CD4-positive, alpha-beta T cell treated with Interleukin-1 beta for 1 hour (primary cell): Measurements from ENCODE around the gene NDST3.
"Not testable (repeated sequence)": the region's sequence is repeated elsewhere in the genome, so short reads cannot be mapped to it uniquely, and the experiment has no call there.

Source experiments
- DNase-seq, 2 donors: peaks; one replicate each; pipeline ENCODE4 v3.0.0-alpha.2; 2020 to 2022

The NDST3 gene

DNA sequence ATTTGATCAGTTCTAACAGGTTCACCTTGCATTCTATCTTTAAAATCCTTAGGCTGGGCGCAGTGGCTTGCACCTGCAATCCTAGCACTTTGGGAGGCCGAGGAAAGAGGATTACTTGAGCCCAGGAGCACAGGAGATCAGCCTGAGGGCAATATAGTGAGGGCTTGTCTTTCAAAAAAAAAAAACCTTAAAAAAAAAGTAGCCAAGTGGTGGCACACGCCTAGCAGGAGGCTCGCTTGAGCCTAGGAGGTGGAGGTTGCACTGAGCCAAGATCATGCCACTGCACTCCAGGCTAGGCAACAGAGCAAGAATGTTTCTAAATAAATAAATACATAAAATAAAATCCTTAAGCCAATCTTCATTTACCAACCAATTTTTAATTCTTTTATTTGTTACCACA lies 243.0 kb downstream of the NDST3 start:
- no peak for DNase-seq

DNA sequence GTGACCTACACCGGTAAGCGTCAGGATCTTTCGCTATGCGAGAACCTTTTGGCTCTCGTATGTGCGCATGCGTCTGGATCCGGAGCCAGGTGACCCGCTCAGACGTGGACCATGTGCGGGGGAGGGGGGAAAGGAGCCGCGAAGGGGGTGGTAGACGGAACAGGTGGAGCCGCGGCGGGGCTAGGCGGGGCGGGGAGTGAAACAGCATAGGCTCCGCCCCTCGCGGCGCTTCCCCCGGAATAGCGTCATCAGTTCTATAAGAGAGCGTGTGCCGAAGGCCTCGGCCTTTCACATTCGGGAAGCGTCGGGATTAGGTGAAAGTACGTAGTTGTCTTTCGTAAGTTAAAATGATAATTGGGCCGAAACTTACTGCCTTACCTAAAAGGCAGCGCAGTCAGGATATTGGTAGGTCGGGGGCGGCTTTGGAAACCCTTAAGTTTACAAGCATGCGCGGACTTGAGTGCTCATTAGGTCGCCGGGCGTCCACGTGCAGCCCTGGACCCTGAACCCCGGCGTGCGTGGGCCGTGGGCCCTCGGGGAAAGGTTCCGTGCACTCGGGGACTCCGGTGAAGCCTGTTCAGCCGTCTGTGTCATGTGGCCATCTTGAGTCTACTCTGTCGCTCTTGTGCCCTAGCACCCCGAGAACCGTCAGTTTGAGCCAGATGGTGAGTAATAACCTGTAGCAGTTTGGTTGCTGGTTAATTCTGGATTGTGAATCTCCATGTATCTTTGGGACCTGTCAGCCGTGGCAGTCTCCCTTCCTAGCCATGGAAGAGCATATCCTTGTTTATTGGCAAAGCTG lies 244.4 kb downstream of the NDST3 start:
- DNase-seq: peak; percentile 98 to 99

DNA sequence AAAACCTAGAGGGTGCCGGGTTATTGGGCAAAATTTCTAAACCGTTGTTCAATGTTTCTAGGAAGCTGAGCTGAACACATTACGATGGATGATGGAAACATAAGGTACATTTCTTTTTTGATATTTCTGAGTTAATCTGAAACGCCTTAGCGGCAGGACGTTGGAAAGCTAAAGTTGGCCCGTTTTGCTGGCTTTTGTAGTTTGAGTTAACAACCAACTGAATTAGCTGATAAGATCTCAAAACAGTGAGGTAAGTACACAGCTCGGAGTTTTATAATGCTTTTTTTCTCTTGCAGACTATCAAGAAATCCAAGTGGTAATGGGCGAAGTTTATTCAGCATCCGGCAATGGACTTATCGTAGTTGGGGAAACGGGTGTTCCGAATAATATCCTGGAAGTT lies 245.0 kb downstream of the NDST3 start:
- DNase-seq: peak in 1 of 2 donors; percentile 40

DNA sequence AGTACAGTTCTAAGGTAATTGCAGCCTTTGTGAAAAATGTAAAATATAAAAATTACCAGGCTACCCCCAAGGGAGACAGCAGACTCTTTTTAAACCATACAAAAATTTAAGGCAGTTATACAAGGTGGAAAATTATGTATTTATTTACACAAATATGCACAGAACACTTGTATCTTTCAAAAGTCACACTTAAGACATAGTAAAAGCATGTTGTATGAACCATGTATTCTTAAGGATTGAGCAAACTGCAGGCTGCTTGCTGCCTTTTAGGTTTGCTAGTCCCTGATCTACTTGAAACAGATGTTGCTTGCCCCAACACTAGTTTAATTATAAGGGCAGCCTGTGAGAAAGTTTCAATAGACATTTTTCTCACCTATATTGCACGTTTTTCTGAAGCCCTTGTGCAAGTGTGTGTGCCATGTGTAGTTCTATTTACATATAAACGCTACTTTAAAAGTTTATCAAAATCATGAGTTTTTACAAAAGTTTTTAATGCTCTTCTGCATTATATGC lies 245.7 kb downstream of the NDST3 start:
- no peak for DNase-seq

DNA sequence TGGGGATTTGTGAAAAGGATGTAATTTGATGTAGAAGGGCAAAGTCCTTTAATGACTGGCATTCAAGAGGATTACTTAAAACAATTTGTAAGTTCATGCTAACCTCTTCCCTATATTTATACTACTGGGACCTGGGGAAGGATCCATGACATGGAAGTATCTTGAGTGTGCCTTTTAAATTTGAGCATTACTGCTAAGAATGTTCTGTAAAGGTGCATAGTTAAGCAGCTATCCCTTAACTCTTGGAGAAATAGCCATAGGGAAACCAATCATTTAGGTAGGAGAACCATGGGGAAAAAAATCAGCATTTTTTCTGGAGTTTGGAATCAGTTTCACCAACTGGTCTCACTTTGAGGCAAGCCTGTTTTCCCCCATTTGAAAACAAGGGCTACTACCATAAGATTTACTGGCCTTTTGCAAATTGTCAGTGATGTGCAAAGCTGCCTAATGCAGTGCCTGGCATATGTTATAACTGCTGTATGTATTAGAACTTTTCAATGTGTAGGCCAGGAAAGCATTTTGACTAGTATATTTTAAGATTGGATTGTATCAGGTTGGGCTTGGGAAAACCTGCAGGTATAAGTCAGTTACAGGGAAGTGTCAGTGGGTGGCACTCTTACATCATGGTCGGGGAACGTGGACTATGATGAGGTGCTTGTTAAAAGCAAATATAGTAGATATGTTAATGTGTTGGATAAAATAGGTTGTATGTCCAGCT lies 246.4 kb downstream of the NDST3 start:
- DNase-seq: peak; percentile 44 to 60

DNA sequence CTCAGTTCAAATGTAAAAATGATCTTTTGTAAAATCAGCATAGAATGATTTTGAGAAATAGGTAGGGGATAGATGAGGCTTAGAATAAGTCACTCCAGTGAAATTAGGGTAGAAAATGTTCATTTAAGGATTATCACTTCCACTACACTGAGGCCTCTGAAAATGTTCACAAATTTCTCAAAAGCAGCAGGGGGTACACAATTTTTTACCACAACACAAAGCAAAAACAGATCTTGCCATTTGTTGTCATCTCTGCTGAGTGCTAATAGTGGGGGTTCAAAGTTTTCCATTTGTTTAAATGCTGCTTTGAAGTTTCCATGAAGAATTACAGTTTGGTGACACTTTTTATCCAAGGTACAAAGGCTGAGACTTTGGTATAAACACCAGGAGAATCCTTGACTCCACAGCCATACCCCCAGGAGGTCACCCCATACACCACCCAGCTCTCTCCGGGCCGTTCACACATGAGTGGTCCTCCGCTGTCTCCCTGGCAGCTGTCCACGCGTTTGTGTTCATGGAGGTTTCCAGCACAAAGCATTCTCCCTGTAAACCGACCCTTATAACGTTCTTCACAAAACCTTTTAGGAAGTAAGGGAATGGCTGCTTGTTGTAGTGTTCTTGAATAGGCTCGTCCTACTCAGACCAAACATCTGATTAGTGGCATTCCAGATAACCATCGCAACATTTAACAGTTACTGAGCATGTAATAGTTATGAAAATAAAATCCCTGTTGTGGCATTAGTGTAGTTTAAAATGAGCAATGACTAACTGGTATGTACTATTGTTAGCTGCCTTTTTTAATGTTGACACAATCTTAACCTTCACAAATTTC lies 247.5 kb downstream of the NDST3 start:
- DNase-seq: no peak

DNA sequence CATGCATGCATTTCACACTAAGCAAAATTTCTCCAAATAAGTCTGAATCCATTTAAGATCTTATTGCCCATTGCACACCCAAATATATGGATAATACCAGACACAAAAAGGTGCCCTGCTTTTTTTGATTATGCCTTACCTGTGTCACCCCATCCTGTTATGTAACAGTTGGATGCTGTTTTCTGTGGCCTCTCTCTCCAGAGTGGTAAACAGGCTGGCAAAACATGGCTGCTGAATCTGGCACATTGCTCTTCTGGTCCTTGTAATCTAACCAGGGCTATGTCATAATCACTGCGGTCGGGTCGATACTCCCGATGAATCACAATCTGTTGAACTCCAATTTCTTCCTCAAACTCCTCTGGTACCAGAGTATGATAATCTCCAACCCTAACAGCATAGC lies 248.4 kb downstream of the NDST3 start:
- no peak for DNase-seq

DNA sequence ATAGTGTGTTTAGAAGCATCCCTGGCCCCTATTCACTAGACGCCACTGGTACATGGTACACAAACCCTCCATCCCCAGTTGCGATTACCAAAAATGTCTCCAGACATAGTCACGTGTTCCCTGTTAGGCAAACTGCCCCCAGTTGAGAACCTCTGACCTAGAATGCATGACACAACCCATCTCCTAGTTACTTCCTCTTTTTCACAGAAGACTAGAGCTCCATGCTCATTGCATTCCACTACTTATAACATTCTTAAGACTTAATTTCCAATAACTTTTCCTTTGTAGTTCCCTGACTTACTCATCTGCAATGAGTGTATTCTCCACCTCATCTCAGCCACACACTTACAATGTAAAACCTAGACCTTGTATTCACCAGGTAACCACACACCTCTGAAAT lies 249.9 kb downstream of the NDST3 start:
- peak in 1 of 2 donors; percentile 4 for DNase-seq

DNA sequence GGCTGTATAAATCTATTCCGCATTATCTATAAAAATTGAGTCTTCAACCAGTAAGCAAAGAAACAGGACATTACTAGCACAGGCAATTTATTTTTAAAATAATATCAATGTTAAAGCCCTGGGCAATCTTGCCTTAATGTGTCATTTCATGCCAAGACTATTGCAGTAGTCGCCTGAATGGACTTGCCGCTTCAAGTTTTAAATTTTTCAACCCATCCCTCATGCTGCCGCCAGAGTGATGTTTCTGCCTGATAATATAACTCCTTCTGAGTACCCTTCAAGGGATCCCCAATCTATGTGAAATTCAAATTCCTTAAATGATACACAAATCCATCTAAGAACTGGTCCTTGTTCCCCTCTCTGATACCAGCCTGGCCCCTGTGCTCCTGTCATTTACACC lies 251.6 kb downstream of the NDST3 start:
- DNase-seq: no peak

DNA sequence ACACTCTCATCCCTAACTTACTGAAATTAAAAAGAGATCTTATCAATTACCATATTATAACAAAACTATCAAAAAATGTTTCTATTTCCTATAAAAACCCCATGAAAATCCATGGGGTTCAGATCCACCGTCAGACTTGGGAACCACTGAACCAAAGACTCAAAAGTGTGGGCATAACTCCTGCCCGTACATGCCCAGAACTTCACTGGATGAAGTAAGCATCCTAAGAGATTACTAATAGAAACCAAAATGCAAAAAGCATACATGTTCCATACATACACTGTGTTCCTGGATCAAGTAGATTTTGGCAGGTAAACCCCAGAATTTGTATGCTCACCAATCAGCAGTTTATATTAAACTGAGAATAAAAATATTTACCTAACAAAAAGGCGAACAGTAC lies 252.4 kb downstream of the NDST3 start:
- no peak for DNase-seq

DNA sequence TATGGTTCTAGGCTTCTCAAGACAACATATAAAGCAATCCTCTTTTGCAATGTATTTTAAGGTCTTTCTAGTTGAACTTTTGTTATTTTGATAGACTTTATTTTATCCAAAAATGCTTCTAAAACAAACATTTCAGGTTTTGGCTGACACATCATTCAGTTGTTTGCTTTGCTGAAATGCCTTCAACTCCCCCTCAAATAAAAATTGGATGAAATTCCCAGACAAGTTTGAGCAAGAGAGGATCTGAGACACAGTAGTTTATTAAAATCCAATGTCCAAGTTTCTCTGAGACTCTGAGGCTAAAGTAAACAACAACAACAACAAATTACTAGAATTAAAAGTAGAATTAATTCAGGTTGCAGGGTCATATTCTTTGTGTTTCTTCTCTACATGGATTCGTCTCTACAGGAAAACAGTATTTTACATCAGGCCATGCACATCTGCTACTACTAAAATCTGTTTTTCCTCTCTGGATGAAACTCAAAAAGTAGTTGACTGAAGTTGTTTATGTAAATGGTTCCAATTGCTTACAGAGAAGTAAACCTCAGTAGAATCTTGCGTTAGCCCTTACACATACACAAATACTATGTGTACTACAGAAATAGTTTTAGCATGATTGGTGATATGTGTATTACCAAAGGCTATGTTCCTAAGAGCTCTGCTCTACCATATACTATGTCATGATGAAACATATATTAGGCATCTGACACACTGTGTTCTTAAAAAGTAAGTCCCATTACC lies 253.6 kb downstream of the NDST3 start:
- DNase-seq: no peak

DNA sequence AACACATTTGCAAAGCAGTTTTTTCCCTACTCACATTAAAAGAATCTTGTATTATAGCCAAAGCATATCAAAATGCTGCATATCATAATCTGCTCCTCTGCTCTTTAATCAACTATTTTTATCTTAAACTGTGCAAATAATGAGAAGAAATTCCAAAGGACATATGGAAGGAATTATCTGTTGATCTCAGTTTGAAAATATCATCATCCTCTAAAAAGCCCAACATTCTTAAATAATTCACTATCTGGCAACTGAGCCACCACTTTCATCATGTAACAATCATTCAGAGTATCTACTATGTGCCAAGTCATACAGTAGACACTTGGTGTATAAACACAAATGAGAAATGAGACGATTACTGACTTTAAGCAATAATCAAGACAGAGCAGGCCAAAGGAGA lies 255.5 kb downstream of the NDST3 start:
- no peak for DNase-seq

DNA sequence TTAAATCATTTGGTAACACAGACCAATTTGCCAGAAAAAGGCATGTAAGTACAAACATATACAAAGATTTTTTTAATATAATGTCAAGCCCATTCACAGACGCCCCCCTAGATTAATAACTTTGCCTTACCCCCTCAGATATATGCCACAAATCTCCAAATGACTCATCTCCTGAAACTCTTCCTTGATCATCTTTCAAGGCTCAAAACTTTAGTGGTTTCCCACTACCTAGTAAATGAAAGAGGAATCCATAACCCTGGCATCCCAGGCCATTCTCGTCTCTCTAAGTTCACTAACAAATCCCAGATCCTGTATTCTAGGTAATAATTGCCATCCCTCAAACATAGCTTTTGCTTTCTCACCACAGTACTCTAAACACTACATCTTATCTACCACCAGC lies 256.7 kb downstream of the NDST3 start:
- DNase-seq: no peak

DNA sequence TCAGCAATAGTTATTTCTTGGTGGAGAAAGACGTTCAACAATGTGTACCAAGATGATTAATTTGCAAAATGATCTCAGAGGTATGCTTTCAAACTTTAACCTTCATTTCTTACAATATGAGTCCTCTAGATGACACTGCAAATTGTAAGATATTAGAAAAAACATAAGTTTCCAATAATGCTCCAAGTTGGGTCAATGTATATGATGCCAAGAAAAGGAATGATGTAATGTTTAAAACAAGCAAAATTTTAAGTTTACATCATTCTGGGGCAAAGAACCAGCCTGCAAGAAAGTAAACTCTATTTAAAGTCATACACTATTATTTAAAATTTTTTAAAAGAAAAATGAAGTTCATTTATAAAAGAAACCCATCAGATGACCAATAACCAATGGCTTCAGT lies 262.4 kb downstream of the NDST3 start:
- no peak for DNase-seq

DNA sequence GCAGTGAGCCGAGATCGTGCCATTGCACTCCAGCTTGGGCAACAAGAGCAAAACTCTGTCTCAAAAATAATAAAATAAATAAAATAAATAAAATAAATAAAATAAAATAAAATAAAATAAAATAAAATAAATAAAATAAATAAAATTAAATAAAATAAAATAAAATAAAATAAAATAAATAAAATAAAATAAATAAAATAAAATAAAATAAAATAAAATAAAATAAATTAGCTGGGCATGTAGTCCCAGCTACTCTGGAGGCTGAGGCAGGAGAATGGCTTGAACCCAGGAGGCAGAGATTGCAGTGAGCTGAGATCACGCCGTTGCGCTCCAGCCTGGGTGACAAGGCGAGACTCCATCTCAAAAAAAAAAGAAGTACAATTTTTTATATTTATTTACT lies 265.3 kb downstream of the NDST3 start:
- DNase-seq: not testable (repeated sequence)

DNA sequence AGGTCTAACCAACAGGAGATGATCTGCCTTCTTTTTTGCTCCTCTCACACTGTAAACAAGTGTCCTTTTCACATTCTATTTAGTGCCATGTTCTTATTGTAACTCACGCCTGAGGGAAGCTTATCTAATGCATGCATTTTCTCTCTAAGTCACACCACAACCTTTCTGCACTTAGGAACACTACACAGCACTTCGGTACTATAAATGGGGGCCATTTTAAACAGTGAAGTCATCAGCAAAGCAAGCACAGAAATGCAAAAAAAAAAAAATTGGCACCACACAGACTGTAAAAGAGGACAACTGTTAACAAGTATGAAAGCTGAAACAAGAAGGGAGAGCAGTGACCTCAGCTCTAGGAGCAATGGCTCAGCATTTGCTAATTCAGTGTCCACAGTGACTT lies 273.4 kb downstream of the NDST3 start:
- no peak for DNase-seq
